ENCODE results near the gene PHF5A.

Gene PHF5A, protein sequence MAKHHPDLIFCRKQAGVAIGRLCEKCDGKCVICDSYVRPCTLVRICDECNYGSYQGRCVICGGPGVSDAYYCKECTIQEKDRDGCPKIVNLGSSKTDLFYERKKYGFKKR

DNA sequence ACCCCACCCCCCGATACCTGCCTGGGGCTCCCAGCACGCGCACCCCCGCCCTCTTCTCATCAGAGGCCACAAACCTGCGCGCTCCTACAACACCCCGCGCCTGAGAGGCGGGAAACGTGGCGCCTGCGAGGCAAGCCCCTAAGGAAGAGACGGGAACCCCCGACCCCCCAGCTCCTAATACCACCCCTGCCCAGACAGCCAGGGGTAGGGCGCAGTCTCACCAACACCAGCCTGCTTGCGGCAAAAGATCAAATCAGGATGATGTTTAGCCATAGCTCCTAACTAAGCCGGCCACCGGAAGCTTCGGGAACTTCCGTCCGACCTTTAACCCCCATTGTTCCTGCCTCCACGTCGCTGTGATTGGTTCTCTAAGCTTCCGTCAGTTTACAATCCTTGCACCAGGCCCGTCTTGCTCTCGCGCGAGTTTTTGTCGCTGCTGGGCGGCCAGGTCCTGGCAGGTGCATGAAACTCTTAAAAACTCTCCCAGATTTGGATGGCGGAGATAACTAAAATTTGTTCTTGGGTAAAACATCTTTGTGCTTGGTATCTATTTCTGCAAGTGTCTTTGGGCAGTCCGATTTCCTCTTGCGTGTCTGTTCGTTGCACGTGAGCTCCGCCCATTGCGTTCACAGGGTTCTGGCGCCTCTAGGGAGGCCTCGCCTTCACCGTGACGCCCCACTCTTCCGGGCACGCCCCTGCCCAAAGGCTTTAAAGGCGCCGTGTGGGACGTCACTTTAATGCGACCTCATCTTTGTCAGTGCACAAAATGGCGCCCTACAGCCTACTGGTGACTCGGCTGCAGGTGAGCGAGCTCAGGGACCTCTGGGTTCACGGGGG, at the start of gene PHF5A, which contains the start of gene ACO2:
PHF5A (minus strand) TSS at position 312 of the 837 bp plus-strand sequence; CDS start at position 273, 39 bp downstream.
ACO2 (plus strand) TSS at position 737 of the 837 bp plus-strand sequence; CDS start at position 767, 30 bp downstream.
- peak; percentile 98 for DNase-seq

DNA sequence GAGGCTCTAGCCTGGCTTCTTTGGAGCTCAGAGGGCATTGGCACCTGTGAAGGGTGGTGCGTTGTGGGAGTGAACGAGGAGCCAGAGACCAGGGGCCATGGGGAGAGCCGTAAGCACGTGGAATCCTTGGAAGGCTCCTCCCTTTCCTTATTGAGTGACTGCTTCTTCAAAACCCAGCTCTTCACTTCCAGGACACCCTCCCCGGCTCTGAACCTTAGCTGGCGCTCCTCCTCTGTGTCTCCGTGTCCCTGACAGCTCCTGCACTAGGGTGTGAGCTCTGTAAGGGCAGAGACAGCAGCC, 49.5 kb upstream of the PHF5A start:
- DNase-seq, result no peak

DNA sequence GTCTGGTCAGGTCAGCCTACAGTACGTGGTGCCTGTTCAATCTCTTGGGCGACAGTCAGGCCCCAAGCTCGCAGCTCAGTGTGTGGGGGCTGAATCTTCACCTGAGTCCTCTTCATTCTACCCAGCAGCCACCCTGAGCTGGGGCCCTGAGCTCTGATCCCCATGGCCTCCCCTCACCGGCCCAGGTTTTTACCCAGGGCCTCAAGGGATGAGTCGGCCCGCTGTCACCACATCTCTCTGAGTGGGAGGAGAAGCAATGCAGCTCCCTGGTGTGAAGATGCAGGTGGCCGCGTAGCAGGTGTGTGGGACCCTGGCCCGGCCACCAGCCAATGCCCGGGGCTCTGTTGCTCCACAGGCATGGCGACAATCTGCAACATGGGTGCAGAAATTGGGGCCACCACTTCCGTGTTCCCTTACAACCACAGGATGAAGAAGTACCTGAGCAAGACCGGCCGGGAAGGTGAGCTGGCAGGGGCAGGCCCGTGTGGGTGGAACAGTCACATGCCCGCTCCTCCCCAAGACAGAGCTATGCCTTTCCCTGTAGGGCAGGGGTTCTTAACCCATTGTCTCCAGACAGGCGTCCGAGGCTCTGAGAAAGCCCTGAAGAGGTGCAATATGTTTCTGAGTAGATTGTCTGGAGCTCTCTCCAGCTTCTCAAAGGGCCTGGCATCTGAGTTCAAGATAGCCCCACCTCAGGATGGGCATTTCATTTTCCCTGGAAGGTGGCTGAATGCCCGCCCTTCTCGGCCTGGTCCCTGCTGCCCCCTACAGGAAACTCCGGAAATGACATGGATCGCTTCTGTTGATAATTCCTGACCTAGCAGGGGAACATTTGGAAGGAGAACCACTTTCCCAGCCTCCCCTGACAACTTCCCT, 48.9 kb upstream of the PHF5A start:
- peak; percentile 77 for DNase-seq

DNA sequence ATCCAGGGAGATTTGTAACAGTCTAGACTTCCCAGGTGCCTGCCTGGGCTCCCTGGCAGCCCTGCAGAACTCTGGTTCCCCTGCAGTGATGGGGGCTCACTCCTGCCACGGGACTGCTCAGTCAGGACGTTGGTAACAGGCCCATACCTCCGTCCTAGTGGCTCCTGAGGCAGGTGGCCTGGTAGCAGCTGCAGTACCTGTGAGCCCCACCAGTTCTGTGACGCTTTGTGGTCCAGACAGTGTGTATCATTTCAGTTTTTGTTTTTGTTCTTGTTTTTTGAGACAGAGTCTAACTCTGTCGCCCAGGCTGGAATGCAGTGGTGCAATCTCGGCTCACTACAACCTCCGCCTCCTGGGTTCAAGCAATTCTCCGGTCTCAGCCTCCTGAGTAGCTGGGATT, 48.0 kb upstream of the PHF5A start:
- DNase-seq, result no peak

DNA sequence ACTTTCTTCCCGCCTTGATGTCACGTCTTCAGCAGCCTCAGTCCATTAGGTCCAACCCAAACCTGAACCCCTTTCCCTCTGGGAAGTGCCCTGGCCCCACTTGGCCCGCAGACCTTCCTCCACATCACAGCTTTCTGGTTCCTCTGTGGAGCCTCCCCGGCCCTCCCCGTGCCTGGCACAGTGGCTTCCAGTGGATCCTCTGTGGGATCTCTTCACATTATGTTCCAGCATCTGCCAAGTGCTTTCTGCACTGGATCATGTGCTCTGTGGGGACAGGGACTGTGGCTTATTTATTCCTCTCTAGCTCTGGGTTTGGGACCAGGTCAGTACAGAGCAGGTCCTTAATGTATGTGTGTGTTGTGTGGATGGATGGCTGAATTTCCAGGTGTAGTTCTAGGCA, 44.9 kb upstream of the PHF5A start:
- DNase-seq, result no peak

DNA sequence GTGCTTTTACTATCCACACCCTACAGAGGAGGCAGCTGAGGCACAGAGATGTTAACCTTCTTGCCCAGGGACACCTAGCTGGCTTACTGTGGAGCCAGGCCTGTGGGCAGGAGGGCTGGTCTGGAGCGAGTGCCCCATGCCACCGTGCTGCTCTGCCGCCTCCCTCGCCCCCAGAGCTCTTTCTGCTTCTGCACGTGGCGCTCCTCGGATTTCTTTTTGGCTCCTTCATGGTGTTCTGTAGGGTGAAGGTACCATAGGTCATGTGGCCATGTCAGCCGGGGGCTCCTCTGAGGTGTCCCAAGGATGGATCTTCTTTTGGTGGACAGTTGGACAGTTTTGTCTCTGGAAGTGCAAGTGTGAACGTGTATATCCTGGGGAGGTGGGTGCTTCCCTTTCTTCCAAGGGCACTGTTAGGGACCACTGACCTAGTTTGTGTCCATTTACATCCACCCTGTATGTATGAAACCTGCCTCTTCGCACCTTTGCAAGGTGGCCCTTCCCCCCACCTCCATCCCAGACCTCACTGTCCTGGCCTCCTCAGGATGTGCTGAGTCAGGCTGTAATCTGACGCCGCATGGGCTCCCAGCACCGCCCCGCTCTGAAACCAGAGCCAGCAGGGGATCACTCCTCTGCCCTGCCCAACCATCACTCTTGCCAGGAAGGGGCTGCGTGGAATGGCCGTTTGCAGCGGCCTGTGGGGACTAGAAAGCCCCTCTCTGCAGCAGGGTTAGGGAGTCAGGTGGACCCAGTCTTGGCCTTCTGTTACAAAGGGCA, 44.1 kb upstream of the PHF5A start:
- peak; percentile 91 for DNase-seq

DNA sequence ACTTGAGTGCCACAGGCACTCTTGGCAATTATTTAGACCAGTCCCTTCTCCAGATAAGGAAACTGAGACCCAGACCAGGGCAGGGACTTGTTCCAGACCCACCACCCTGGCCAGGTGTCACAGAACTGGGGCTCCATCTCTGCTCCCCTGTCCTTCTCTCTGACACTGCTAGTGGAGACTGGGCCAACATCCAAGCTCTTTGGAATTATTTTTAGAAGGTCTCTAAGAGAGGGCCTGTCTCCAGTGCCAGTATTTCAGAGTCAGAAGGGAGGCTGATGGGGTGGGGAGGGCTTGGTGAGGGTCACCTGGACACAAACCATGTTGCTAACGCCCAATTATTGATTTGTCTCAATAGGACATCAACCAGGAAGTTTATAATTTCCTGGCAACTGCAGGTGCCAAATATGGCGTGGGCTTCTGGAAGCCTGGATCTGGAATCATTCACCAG, 43.1 kb upstream of the PHF5A start:
- DNase-seq, result no peak

DNA sequence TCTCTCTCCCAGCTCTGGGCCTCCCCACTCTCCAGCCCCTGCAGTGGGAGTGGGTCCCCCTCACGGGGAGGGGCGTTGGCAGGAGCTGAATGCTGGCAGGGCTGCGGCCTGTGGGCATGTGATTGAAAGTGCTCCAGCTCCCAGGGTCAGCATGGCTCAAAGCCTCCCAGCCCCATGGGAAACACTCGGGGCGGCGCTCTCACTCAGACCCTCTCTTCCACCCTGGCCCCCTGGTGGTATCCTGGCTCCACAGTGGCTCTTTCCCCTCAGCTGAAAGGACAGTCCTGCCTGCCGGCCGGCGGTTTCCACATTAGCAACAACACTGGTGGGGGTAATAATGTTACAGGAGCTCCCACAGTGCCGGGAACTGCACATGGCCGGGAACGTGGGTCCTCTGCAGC, 40.3 kb upstream of the PHF5A start:
- no peak for DNase-seq

DNA sequence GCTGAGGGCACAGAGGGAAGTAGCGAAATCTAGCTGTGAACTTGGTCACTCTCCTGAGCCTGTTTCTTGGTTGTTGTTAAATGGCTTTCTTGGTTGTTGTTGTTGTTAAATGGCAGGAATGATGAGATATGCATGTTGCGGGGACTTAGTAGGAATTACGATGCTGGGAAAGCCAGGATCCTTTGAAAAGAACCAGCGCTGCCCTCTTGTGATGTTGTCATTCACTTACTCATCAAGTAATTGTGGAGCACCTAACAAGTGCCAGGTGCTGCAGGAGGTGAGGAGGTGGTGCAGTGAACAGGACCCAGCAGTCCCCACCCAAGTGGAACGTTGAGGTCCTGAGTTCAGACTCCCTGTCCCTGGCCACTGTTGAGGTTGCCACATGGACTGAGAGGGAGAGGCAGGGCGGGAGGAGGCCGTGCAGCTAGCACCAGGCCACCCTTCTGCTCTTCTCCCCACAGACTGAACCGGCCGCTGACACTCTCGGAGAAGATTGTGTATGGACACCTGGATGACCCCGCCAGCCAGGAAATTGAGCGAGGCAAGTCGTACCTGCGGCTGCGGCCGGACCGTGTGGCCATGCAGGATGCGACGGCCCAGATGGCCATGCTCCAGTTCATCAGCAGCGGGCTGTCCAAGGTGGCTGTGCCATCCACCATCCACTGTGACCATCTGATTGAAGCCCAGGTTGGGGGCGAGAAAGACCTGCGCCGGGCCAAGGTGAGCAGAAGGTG, 39.0 kb upstream of the PHF5A start:
- no peak for DNase-seq

DNA sequence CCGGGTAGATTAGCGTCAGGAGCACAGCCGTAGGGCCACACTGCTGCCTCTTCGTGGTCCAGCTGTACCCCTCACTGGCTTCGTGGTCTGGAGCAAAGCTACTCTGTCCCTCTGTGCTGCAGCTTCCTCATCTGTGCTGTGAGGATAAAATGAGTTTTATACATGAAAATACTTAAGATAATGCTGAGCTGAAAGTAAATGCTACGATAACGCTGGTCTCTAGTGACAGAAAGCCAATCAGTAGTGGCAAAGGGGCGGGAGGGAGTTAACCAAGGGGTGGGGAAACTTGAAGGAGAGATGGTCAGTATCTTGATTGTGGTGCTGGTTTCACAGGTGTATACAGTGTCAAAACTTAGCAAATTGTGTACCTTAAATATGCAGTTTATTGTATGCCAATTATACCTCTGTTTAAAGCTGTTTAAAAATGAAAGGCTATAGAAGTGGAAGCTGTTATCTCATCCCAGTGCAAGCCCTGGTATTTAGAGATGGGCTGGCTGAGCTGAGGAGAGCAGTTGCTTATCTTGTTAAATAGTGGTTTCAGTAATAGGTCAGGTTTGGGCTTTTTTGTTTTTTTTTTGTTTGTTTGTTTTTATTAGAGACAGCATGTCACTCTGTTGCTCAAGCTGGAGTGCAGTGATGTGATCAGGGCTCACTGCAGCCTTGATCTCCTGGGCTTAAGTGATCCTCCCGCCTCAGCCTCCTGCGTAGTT, 37.2 kb upstream of the PHF5A start:
- DNase-seq, result no peak

DNA sequence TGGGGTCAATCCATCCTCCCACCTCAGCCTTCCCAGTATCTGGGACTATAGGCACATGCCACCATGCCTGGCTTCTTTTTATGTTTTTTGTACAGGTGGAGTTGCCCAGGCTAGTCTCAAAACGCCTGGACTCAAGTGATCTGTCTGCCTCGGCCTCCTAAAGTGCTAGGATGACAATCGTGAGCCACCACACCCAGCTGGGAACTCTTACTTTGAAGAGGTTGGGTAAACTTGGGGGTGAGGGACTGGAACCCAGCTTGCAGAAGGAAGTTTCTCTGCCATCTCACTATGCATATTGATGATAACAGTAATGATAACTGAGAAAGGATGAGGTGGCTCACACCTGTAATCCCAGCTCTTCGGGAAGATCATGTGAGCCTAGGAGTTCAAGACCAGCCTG, 36.3 kb upstream of the PHF5A start:
- DNase-seq, result no peak

DNA sequence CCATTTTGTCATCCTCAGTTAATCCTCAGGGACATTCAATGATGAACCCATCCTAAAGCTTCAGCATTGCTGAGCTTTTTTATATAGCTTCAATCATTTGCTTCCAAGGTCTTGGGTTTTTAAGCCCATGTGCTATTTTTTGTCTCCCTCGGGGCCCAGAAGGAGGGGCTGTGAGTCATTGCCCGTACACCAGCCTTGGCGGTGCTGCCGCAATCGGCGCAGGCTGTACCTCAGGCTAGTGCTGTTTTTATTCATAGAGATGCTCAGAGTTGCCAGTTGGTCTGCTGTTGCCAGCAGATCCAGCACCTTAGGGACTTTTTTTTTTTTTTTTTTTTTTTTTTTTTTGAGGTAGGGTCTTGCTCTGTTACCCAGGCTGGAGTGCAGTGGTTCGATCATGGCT, 35.9 kb upstream of the PHF5A start:
- DNase-seq, result no peak

DNA sequence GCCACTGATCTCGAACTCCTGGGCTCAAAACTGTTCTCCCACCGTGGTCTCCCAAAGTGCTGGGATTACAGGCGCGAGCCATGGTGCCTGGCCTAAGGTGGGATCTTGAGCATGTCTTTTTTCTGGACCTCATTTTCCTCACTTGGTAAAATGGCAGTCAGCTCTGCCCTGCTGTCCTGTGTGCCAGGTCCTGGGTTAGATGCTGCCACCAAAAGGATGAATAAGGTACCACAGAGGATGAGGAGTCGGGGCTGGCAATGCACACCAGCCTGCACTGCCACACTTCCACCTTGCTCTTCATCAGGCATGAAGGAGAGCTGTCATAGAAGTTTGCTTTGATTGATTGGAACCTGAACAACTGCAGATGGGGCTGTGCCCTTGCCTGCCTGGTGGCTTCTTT, 32.7 kb upstream of the PHF5A start:
- no peak for DNase-seq

DNA sequence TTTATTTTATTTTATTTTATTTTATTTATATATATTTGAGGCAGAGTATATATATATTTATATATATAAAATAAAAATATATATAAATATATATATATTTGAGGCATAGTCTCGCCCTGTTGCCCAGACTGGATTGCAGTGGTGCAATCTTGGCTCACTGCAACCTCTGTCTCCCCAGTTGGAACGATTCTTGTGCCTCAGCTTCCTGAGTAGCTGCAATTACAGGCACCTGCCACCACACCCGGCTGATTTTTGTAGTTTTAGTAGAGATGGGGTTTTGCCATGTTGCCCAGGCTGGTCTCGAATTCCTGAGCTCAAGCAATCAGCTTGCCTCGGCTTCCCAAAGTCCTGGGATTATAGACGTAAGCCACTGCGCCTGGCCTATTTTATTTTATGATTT, 31.8 kb upstream of the PHF5A start:
- no peak for DNase-seq

DNA sequence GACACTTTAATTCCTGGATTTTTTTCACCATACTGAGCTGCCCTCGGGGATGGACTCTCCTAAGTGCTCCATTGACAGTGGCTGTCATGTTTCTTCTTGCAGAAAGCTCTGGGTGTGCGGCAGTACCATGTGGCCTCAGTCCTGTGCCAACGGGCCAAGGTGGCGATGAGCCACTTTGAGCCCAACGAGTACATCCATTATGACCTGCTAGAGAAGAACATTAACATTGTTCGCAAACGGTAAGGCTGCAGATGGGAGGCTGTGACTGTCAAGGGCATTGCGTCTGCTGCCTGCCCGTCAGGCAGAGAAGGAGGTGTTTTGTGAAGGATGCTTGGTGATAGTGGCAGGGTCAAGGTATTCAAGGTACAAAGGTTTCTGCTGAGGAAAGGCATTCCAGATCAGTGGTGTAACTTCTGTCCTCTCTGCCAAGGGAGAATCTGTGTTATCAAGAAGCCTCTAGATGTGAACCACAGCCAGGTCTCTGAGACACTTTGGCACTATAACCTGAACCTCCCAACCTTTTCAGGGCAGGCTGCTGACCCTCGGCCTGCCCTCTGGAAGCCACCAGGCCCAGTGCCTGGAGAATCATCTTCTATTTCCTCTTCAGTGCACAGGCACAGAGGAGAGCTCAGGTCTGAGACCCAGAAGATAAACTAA, 31.3 kb upstream of the PHF5A start:
- no peak for DNase-seq

DNA sequence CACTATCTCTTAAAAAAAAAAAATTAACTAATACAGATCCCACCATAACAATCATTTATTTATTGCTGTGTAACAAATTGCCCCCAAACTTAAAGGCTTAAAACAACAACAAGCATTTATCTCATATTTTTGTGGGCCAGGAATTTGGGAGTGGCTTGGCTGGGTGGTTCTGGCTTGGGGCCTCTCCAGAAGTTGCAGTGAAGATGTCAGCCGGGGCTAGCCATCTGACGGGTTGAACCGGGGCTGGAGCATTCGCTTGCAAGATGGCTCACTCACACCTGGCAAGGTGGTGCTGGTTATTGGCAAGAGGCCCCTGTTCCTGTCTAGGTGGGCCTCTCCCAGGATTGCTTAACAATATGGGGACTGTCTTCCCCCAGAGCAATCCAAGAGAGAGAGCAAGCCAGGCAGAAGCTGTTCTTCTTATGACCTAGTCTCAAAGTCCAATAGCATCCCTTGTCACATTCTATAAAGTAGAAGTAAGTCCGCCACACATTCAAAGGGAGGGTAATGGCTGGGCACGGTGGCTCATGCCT, 29.9 kb upstream of the PHF5A start:
- no peak for DNase-seq

DNA sequence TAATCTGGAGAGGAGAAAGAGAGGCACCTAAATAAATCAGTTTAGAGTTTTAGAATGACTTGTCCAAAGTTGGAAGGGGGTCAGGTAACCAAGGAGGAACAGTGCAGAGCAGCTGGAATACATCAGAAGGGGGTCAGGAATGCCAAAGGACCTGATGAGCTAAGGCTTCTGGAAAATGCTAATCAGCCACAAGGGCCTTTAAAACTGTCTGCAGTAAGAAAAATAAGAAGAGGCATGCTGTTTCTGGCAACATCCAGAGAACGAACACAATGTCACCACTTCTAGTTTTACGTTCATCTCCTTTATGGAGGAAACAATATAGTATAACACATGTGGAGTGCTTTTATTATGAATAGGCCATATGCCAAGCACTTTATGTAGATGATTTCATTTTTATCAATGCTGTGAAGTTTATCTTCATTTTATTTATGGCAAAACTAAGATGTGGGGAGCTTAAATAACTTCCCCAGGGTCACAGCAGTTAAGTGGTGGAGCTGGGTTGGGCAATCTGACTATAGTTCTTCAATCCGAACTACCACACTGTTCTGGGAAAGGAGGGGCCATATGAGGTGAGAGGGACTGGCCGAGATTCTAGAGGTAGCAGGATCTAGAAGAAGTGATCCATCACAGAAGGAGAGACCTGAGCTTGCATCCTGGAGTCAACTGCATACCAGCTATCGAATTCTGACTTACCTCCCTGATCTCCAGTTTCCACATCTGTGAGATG, 23.0 kb upstream of the PHF5A start:
- DNase-seq, result no peak

DNA sequence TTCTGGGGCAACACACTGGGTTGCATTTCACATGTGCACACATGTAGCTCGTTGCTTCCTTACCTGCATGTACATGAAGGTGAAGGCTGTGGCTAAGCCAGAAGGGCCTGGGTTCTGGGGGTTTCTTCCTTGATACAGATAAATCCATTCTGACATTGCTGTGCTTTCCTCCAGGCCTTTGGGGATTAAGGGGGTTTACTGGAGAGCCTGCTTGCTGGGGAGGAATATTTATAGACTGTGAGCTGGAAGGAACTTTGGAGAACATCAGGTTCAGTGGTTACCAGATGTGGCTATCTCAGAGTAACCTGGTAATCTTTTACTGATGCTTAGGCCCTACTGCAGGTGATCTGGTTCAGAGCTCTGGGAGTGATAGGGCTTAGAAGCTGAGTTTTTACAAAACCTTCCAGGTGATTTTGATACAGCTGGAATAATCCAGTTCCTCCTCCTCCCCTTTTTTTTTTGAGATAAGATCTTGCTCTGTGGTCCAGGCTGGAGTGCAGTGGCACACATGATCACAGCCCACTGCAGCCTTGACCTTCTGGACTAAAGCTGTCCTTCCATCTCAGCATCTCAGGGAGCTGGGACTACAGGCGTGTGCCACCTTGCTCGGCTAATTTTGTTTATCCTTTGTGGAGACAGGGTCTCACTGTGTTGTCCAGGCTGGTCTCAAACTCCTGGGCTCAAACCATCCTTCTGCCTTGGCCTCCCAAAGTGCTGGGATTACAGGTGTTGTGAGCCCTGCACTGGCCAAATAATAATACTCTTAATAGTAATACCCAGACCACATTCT, 20.3 kb upstream of the PHF5A start:
- no peak for DNase-seq

DNA sequence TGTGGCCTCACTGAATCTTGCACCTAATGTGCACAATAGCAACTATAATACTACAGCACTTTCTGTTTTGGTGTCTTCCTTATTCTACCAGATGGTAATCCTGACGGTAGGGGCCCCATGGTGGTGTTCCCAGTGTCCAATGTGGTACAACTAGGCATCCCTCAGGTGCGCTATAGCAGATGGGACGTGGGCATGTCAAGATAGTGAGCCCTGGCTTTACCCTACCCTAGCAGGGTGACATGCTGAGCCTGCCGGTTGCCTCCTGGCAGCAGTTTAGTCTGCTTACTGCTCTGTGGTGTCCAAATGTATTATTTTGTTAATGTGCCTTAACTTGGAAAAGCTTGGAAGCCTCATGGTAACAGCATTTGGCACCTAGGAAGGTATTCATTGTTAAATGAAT, 19.6 kb upstream of the PHF5A start:
- DNase-seq, result no peak
